Measurements from ENCODE around the gene RTN4.

Gene RTN4

GRCh38 chr2:55043841-55044240 is 6.4 kb downstream of the RTN4 start:
- H3K4me3 ChIP-seq (ENCODE audit: insufficient read depth, low read depth, low read length): no peak overlapping the region
- 93 to 94% methylated on average over 7 to 8 of the region's 8 CpGs for WGBS, 2 experiments
- H3K4me1 ChIP-seq (ENCODE audit: control insufficient read depth, insufficient read depth, low read length): peaks cover 5% of the 10 kb centered on the region
- H3K27me3 ChIP-seq (ENCODE audit: control insufficient read depth, insufficient read depth, low read length, poor library complexity, severe bottlenecking): no peaks in the 10 kb centered on the region
- no peak overlapping the region for H3K27ac ChIP-seq (ENCODE audit: insufficient read depth, low read depth, low read length, poor library complexity, severe bottlenecking)
- H3K36me3 ChIP-seq (ENCODE audit: control insufficient read depth, insufficient read depth, low read length): no peaks in the 10 kb centered on the region
- H3K9me3 ChIP-seq (ENCODE audit: control insufficient read depth, low read length): no peaks in the 10 kb centered on the region

- H3K27ac ChIP-seq (ENCODE audit: insufficient read depth, low read depth, low read length, poor library complexity, severe bottlenecking): no peak overlapping the region
- no peaks in the 10 kb centered on the region for H3K4me1 ChIP-seq (ENCODE audit: control insufficient read depth, insufficient read depth, low read length)
- no peaks in the 10 kb centered on the region for H3K27me3 ChIP-seq (ENCODE audit: control insufficient read depth, insufficient read depth, low read length, poor library complexity, severe bottlenecking)
- H3K4me3 ChIP-seq (ENCODE audit: insufficient read depth, low read depth, low read length): no peak overlapping the region
- no CpG with 5 or more reads among the region's 1 CpG for WGBS, 2 experiments
- no peaks in the 10 kb centered on the region for H3K9me3 ChIP-seq (ENCODE audit: control insufficient read depth, low read length)
- H3K36me3 ChIP-seq (ENCODE audit: control insufficient read depth, insufficient read depth, low read length): no peaks in the 10 kb centered on the region
Measured at GRCh38 chr2:55038428-55038827, 11.8 kb downstream of the RTN4 start.

- H3K36me3 ChIP-seq (ENCODE audit: control insufficient read depth, insufficient read depth, low read length): no peaks in the 10 kb centered on the region
- no peaks in the 10 kb centered on the region for H3K4me1 ChIP-seq (ENCODE audit: control insufficient read depth, insufficient read depth, low read length)
- no peaks in the 10 kb centered on the region for H3K27me3 ChIP-seq (ENCODE audit: control insufficient read depth, insufficient read depth, low read length, poor library complexity, severe bottlenecking)
- no peak overlapping the region for H3K4me3 ChIP-seq (ENCODE audit: insufficient read depth, low read depth, low read length)
- 0 to 53% methylated on average over 1 to 2 of the region's 2 CpGs for WGBS, 2 experiments
- H3K27ac ChIP-seq (ENCODE audit: insufficient read depth, low read depth, low read length, poor library complexity, severe bottlenecking): no peak overlapping the region
- no peaks in the 10 kb centered on the region for H3K9me3 ChIP-seq (ENCODE audit: control insufficient read depth, low read length)
Measured at GRCh38 chr2:55035716-55036115, 14.5 kb downstream of the RTN4 start.

DNA sequence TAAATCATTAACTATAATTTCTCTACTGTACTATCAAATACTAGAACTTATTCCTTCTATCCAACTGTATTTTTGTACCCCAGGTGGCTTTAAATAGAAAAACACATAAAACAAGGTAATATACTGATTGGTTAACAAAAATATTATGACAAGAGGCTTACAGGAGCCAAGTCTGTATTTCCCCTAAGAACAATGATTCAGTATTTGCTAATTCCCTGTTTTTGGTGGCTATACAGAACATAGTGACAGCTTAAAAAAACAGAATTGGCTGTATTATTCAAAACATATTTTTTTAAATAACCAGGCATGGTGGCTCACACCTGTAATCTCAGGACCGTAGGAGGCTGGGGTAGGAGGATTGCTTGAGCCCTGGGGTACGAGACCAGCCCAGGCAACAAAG is 16.3 kb downstream of the RTN4 start:
- WGBS, 2 experiments: 80 to 94% methylated on average over 2 of the region's 2 CpGs
- Histone ChIP-seq H3K9me3 (ENCODE audit: control insufficient read depth, low read length) (no peaks in the 10 kb centered on the region), H3K4me1 (ENCODE audit: control insufficient read depth, insufficient read depth, low read length) (no peaks in the 10 kb centered on the region), H3K36me3 (ENCODE audit: control insufficient read depth, insufficient read depth, low read length) (no peaks in the 10 kb centered on the region), H3K4me3 (ENCODE audit: insufficient read depth, low read depth, low read length) (no peak overlapping the region), H3K27ac (ENCODE audit: insufficient read depth, low read depth, low read length, poor library complexity, severe bottlenecking) (no peak overlapping the region), H3K27me3 (ENCODE audit: control insufficient read depth, insufficient read depth, low read length, poor library complexity, severe bottlenecking) (no peaks in the 10 kb centered on the region)

- Histone ChIP-seq H3K36me3 (ENCODE audit: control insufficient read depth, insufficient read depth, low read length) (no peaks in the 10 kb centered on the region), H3K4me1 (ENCODE audit: control insufficient read depth, insufficient read depth, low read length) (no peaks in the 10 kb centered on the region), H3K27me3 (ENCODE audit: control insufficient read depth, insufficient read depth, low read length, poor library complexity, severe bottlenecking) (no peaks in the 10 kb centered on the region), H3K27ac (ENCODE audit: insufficient read depth, low read depth, low read length, poor library complexity, severe bottlenecking) (no peak overlapping the region), H3K9me3 (ENCODE audit: control insufficient read depth, low read length) (no peaks in the 10 kb centered on the region), H3K4me3 (ENCODE audit: insufficient read depth, low read depth, low read length) (no peak overlapping the region)
- WGBS, 2 experiments: 92 to 94% methylated on average over 5 of the region's 5 CpGs
Measured at GRCh38 chr2:55033076-55033742, 17.0 kb downstream of the RTN4 start.

DNA sequence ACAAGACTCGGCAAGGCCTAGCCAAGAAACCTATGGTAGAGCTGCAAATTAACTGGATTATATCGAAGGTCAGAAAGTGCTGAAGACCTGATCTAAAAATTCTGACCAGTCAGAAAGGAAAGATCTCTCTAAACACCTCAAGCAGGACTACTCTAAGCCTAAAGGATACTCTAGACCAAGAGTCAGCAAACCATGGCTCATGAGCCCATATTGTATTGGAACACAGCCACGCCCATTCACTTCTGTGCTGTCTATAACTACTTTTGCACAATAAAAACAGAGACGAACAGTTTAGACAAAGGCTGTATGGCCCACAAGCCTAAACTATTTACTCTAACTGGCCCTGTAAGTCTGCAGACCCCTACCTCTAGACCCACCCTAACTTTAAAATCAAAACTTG is 18.7 kb downstream of the RTN4 start:
- Histone ChIP-seq H3K4me3 (ENCODE audit: insufficient read depth, low read depth, low read length) (no peak overlapping the region), H3K27ac (ENCODE audit: insufficient read depth, low read depth, low read length, poor library complexity, severe bottlenecking) (no peak overlapping the region), H3K9me3 (ENCODE audit: control insufficient read depth, low read length) (no peaks in the 10 kb centered on the region), H3K27me3 (ENCODE audit: control insufficient read depth, insufficient read depth, low read length, poor library complexity, severe bottlenecking) (no peaks in the 10 kb centered on the region), H3K4me1 (ENCODE audit: control insufficient read depth, insufficient read depth, low read length) (no peaks in the 10 kb centered on the region), H3K36me3 (ENCODE audit: control insufficient read depth, insufficient read depth, low read length) (no peaks in the 10 kb centered on the region)
- WGBS, 2 experiments: 94 to 95% methylated on average over 4 of the region's 4 CpGs

GRCh38 chr2:55030766-55031165 is 19.5 kb downstream of the RTN4 start:
- Histone ChIP-seq H3K4me1 (ENCODE audit: control insufficient read depth, insufficient read depth, low read length) (no peaks in the 10 kb centered on the region), H3K9me3 (ENCODE audit: control insufficient read depth, low read length) (no peaks in the 10 kb centered on the region), H3K36me3 (ENCODE audit: control insufficient read depth, insufficient read depth, low read length) (no peaks in the 10 kb centered on the region), H3K27ac (ENCODE audit: insufficient read depth, low read depth, low read length, poor library complexity, severe bottlenecking) (no peak overlapping the region), H3K27me3 (ENCODE audit: control insufficient read depth, insufficient read depth, low read length, poor library complexity, severe bottlenecking) (no peaks in the 10 kb centered on the region), H3K4me3 (ENCODE audit: insufficient read depth, low read depth, low read length) (no peak overlapping the region)
- 91 to 93% methylated on average over 2 of the region's 3 CpGs for WGBS, 2 experiments

DNA sequence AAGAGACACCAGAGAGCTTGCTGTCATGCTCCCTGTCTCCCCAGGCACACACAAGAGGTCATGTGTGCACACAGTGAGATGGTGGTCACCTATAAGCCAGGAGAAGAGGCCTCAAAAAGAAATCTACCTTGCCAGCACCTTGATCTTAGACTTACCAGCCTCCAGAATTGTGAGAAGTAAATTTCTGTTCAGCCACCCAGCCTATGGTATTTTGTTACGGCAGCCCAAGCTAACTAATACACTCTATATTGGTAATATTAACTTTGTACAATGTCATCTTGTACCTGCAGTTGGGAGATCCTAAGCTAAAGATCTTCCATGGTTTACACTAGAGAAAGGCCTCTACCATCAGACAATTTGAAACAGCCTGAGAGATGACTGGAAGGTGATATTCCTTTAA is 21.2 kb downstream of the RTN4 start:
- no peaks in the 10 kb centered on the region for H3K9me3 ChIP-seq (ENCODE audit: control insufficient read depth, low read length)
- H3K4me1 ChIP-seq (ENCODE audit: control insufficient read depth, insufficient read depth, low read length): no peaks in the 10 kb centered on the region
- no peak overlapping the region for H3K27ac ChIP-seq (ENCODE audit: insufficient read depth, low read depth, low read length, poor library complexity, severe bottlenecking)
- no peaks in the 10 kb centered on the region for H3K27me3 ChIP-seq (ENCODE audit: control insufficient read depth, insufficient read depth, low read length, poor library complexity, severe bottlenecking)
- 100% methylated on average over 1 of the region's 1 CpG; no CpG with 5 or more reads in 1 of the 2 experiments for WGBS, 2 experiments
- H3K4me3 ChIP-seq (ENCODE audit: insufficient read depth, low read depth, low read length): no peak overlapping the region
- no peaks in the 10 kb centered on the region for H3K36me3 ChIP-seq (ENCODE audit: control insufficient read depth, insufficient read depth, low read length)

GRCh38 chr2:55027226-55027625 is 23.0 kb downstream of the RTN4 start:
- Histone ChIP-seq H3K4me3 (ENCODE audit: insufficient read depth, low read depth, low read length) (no peak overlapping the region), H3K27ac (ENCODE audit: insufficient read depth, low read depth, low read length, poor library complexity, severe bottlenecking) (no peak overlapping the region), H3K27me3 (ENCODE audit: control insufficient read depth, insufficient read depth, low read length, poor library complexity, severe bottlenecking) (no peaks in the 10 kb centered on the region), H3K9me3 (ENCODE audit: control insufficient read depth, low read length) (no peaks in the 10 kb centered on the region), H3K36me3 (ENCODE audit: control insufficient read depth, insufficient read depth, low read length) (no peaks in the 10 kb centered on the region), H3K4me1 (ENCODE audit: control insufficient read depth, insufficient read depth, low read length) (no peaks in the 10 kb centered on the region)
- WGBS, 2 experiments: 88 to 89% methylated on average over 2 of the region's 2 CpGs

- H3K27me3 ChIP-seq (ENCODE audit: control insufficient read depth, insufficient read depth, low read length, poor library complexity, severe bottlenecking): no peaks in the 10 kb centered on the region
- H3K9me3 ChIP-seq (ENCODE audit: control insufficient read depth, low read length): no peaks in the 10 kb centered on the region
- no peak overlapping the region for H3K27ac ChIP-seq (ENCODE audit: insufficient read depth, low read depth, low read length, poor library complexity, severe bottlenecking)
- H3K4me3 ChIP-seq (ENCODE audit: insufficient read depth, low read depth, low read length): no peak overlapping the region
- H3K4me1 ChIP-seq (ENCODE audit: control insufficient read depth, insufficient read depth, low read length): no peaks in the 10 kb centered on the region
- 81 to 84% methylated on average over 2 of the region's 2 CpGs for WGBS, 2 experiments
- no peaks in the 10 kb centered on the region for H3K36me3 ChIP-seq (ENCODE audit: control insufficient read depth, insufficient read depth, low read length)
Measured at GRCh38 chr2:55026202-55026601, 24.0 kb downstream of the RTN4 start.

GRCh38 chr2:55025627-55026026 is 24.6 kb downstream of the RTN4 start:
- no peaks in the 10 kb centered on the region for H3K36me3 ChIP-seq (ENCODE audit: control insufficient read depth, insufficient read depth, low read length)
- H3K27ac ChIP-seq (ENCODE audit: insufficient read depth, low read depth, low read length, poor library complexity, severe bottlenecking): no peak overlapping the region
- 97 to 100% methylated on average over 1 to 2 of the region's 2 CpGs for WGBS, 2 experiments
- no peaks in the 10 kb centered on the region for H3K4me1 ChIP-seq (ENCODE audit: control insufficient read depth, insufficient read depth, low read length)
- H3K4me3 ChIP-seq (ENCODE audit: insufficient read depth, low read depth, low read length): no peak overlapping the region
- H3K9me3 ChIP-seq (ENCODE audit: control insufficient read depth, low read length): no peaks in the 10 kb centered on the region
- H3K27me3 ChIP-seq (ENCODE audit: control insufficient read depth, insufficient read depth, low read length, poor library complexity, severe bottlenecking): no peaks in the 10 kb centered on the region

All from ectodermal cell (in vitro differentiated cells).